Neural progenitor cell (in vitro differentiated cells): ENCODE results near the gene CDC14A. TPM values are rescaled to one million over a fixed set of nuclear protein-coding genes. Genes with fewer than 3 reads are reported as not detected.

Source experiments
- DNase-seq: peaks from one replicate; pipeline ENCODE4 v3.0.0-alpha.2; 2016; ENCODE audit warnings: low spot score
- H2AFZ ChIP-seq: fragments of 200-600 bp; sonication (generic); replicated peaks from 2 replicates; pipeline ENCODE4 v1.6.1; 2016; ENCODE audit warnings: antibody characterized with exemption
- H3F3A ChIP-seq: fragments of 200-600 bp; sonication (generic); 2 replicates; pipeline ENCODE4 v1.6.1; 2016; ENCODE audit warnings: antibody characterized with exemption, low read depth
- H3K27ac ChIP-seq: fragments of 200-600 bp; sonication (generic); 2 replicates; pipeline ENCODE4 v1.5.1; 2016; ENCODE audit warnings: mild to moderate bottlenecking
- H3K27me3 ChIP-seq: fragments of 200-600 bp; sonication (generic); 2 replicates; pipeline ENCODE4 v1.6.1; 2016; ENCODE audit warnings: mild to moderate bottlenecking, moderate library complexity
- H3K36me3 ChIP-seq: fragments of 200-600 bp; sonication (generic); 2 replicates; pipeline ENCODE4 v1.5.1; 2016
- H3K4me1 ChIP-seq: fragments of 200-600 bp; sonication (generic); 2 replicates; pipeline ENCODE4 v1.6.1; 2016; ENCODE audit warnings: mixed run types
- H3K4me2 ChIP-seq: fragments of 200-600 bp; sonication (generic); 2 replicates; pipeline ENCODE4 v1.6.1; 2016
- H3K4me3 ChIP-seq: fragments of 200-600 bp; sonication (generic); 2 replicates; pipeline ENCODE4 v1.5.1; 2016
- H3K79me2 ChIP-seq: fragments of 200-600 bp; sonication (generic); 2 replicates; pipeline ENCODE4 v1.6.1; 2016; ENCODE audit warnings: low read depth
- H3K9ac ChIP-seq: fragments of 200-600 bp; sonication (generic); 2 replicates; pipeline ENCODE4 v1.6.1; 2016
- H3K9me3 ChIP-seq: fragments of 200-600 bp; sonication (generic); 2 replicates; pipeline ENCODE4 v1.5.1; 2016; ENCODE audit warnings: low read depth
- H4K20me1 ChIP-seq: fragments of 200-600 bp; sonication (generic); 2 replicates; pipeline ENCODE4 v1.6.1; 2016; ENCODE audit warnings: low read depth
- H3K27ac Mint-ChIP-seq: 3 replicates; pipeline ENCODE4 v1.8.0; 2021; ENCODE audit warnings: mixed read lengths
- H3K27me3 Mint-ChIP-seq: 2 replicates; pipeline ENCODE4 v1.8.0; 2022; ENCODE audit warnings: low read depth, mild to moderate bottlenecking, inconsistent platforms, moderate library complexity, mixed read lengths; ENCODE audit not compliant: insufficient read depth
- H3K36me3 Mint-ChIP-seq: 3 replicates; pipeline ENCODE4 v1.8.0; 2021; ENCODE audit warnings: mixed read lengths
- H3K4me1 Mint-ChIP-seq: 3 replicates; pipeline ENCODE4 v1.8.0; 2021; ENCODE audit warnings: mixed read lengths
- H3K4me3 Mint-ChIP-seq: 3 replicates; pipeline ENCODE4 v1.8.0; 2021; ENCODE audit warnings: mild to moderate bottlenecking, moderate library complexity, mixed read lengths
- H3K9me3 Mint-ChIP-seq: 3 replicates; pipeline ENCODE4 v1.8.0; 2020; ENCODE audit warnings: mixed read lengths
- EZH2 ChIP-seq: fragments of 200-600 bp; sonication (generic); IDR thresholded peaks from 2 replicates; pipeline ENCODE4 v1.6.1; 2017; ENCODE audit warnings: antibody characterized with exemption, mild to moderate bottlenecking, moderate library complexity
- EZH2phosphoT487 ChIP-seq: fragments of 200-600 bp; sonication (generic); IDR thresholded peaks from 2 replicates; pipeline ENCODE4 v1.6.1; 2017; ENCODE audit warnings: antibody characterized with exemption
- total RNA-seq: library from RNA; depleted of rRNA; stranded (reverse); fragments of >200 nt; gene quantifications from 2 replicates; pipeline ENCODE4 v1.2.3, GENCODE V29; 2015; ENCODE audit warnings: low replicate concordance
- TF ChIP-seq, protein P1 (sequence below): fragments of 200-600 bp; sonication (generic); IDR thresholded peaks from 2 replicates; pipeline ENCODE4 v1.5.1; 2017; ENCODE audit warnings: antibody characterized with exemption, mild to moderate bottlenecking

The CDC14A gene
- total RNA-seq, 1 donor from 2014 or later, result 37.0 TPM

DNA sequence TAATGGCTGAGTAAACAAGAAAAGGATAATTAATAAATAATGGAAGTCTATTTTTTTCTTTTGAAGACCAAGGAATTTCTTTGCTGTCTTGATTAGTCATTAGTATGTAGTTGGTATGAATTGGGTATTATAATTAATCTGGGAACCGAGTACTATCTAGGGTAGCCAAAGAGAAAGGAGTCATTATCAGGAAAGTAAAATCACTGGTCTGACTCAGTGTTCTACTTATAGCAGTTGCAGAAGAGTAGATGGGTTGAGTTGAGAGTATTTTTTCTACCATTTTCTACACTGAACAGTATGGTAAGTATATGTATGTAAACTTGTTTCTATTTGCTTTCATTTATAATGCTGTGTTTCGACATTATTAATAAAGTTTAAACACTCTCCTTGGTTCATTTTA lies 26.6 kb downstream of the CDC14A start:
- no peaks in the 10 kb centered on the region for H3F3A ChIP-seq
- TF ChIP-seq EZH2phosphoT487 (no peak), EZH2 (no peak)
- TF ChIP-seq, protein P1, sequence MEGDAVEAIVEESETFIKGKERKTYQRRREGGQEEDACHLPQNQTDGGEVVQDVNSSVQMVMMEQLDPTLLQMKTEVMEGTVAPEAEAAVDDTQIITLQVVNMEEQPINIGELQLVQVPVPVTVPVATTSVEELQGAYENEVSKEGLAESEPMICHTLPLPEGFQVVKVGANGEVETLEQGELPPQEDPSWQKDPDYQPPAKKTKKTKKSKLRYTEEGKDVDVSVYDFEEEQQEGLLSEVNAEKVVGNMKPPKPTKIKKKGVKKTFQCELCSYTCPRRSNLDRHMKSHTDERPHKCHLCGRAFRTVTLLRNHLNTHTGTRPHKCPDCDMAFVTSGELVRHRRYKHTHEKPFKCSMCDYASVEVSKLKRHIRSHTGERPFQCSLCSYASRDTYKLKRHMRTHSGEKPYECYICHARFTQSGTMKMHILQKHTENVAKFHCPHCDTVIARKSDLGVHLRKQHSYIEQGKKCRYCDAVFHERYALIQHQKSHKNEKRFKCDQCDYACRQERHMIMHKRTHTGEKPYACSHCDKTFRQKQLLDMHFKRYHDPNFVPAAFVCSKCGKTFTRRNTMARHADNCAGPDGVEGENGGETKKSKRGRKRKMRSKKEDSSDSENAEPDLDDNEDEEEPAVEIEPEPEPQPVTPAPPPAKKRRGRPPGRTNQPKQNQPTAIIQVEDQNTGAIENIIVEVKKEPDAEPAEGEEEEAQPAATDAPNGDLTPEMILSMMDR, result no peak

DNA sequence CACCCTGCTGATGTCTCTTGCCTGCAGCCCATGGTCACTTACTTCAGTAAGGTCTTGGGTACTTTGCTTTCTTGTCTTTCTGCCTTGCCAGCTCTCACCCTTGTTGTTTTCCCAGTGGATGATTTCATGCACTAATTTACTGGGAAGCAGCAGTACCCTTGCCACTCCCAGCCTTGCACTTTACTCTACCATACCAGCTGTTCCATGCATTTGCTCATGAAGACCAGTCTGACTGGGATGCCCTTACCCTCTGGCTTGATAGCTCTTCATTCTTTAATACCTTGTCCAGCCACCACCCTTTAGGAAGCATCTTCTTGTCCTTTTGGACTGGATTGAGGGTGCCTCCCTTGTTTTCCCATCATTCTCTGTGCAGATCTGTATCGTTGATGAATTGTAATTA lies 28.3 kb downstream of the CDC14A start:
- H3K4me1 Mint-ChIP-seq, result peaks cover 3% of the 10 kb centered on the region
- H3K4me3 Mint-ChIP-seq, result no peak overlapping the region
- Histone ChIP-seq H3K4me1 (peaks cover 6% of the 10 kb centered on the region), H3K27me3 (no peaks in the 10 kb centered on the region), H3K4me2 (no peak overlapping the region), H3F3A (no peaks in the 10 kb centered on the region), H3K27ac (no peak overlapping the region), H3K9me3 (no peaks in the 10 kb centered on the region), H3K9ac (no peak overlapping the region), H3K4me3 (no peak overlapping the region), H2AFZ (no peak overlapping the region), H3K79me2 (peaks cover 45% of the 10 kb centered on the region), H3K36me3 (peaks cover 8% of the 10 kb centered on the region), H4K20me1 (peaks cover 55% of the 10 kb centered on the region)
- peaks cover 6% of the 10 kb centered on the region for H3K36me3 Mint-ChIP-seq
- H3K27me3 Mint-ChIP-seq, result no peaks in the 10 kb centered on the region
- no peak for TF ChIP-seq EZH2phosphoT487
- TF ChIP-seq, protein P1, result no peak
- H3K9me3 Mint-ChIP-seq, result no peaks in the 10 kb centered on the region
- no peak for DNase-seq
- H3K27ac Mint-ChIP-seq, result no peak overlapping the region

More for the DNA sequence above, 26.6 kb downstream of the CDC14A start:
- Mint-ChIP-seq H3K4me3 (no peak overlapping the region), H3K27ac (no peak overlapping the region), H3K36me3 (peaks cover 13% of the 10 kb centered on the region), H3K9me3 (peaks cover 4% of the 10 kb centered on the region), H3K27me3 (no peaks in the 10 kb centered on the region), H3K4me1 (no peaks in the 10 kb centered on the region)
- peaks cover 45% of the 10 kb centered on the region for H4K20me1 ChIP-seq
- no peak overlapping the region for H3K4me3 ChIP-seq
- no peak overlapping the region for H3K27ac ChIP-seq
- H3K27me3 ChIP-seq, result no peaks in the 10 kb centered on the region
- H3K4me2 ChIP-seq, result no peak overlapping the region
- no peaks in the 10 kb centered on the region for H3K9me3 ChIP-seq
- H3K79me2 ChIP-seq, result peaks cover 52% of the 10 kb centered on the region
- H3K4me1 ChIP-seq, result peaks cover 6% of the 10 kb centered on the region
- H3K36me3 ChIP-seq, result peaks cover 8% of the 10 kb centered on the region
- no peak for DNase-seq
- H3K9ac ChIP-seq, result no peak overlapping the region
- no peak overlapping the region for H2AFZ ChIP-seq

DNA sequence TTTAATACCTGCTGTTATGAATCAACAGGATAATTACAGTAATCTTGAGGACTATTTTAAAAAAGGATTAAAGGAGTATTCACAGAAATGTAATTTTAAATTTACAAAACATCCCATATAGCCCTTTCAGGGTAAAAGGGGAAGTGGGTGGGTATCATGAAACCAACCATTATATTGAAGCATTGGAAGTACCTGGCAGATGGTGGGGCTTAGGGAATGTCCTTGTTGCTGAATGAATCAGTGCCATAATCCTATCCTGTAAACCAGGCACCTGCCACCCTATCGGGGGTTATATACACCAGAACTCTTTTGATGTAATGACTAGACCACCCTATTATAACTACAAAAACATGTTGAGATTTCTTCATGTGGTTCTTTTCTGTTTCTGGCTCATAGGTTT lies 30.4 kb downstream of the CDC14A start:
- Histone ChIP-seq H3K36me3 (peaks cover 4% of the 10 kb centered on the region), H3K79me2 (peaks cover 38% of the 10 kb centered on the region), H3K27me3 (no peaks in the 10 kb centered on the region), H3K9me3 (no peaks in the 10 kb centered on the region), H2AFZ (no peak overlapping the region), H3K4me1 (peaks cover 13% of the 10 kb centered on the region), H3K27ac (no peak overlapping the region), H4K20me1 (peaks cover 46% of the 10 kb centered on the region), H3K9ac (no peak overlapping the region), H3K4me3 (no peak overlapping the region), H3K4me2 (no peak overlapping the region), H3F3A (no peaks in the 10 kb centered on the region)
- Mint-ChIP-seq H3K9me3 (no peaks in the 10 kb centered on the region), H3K36me3 (peaks cover 6% of the 10 kb centered on the region), H3K4me3 (no peak overlapping the region), H3K27ac (no peak overlapping the region), H3K4me1 (peaks cover 12% of the 10 kb centered on the region), H3K27me3 (no peaks in the 10 kb centered on the region)
- TF ChIP-seq EZH2phosphoT487, result no peak
- TF ChIP-seq EZH2, result no peak
- TF ChIP-seq, protein P1, result no peak
- no peak for DNase-seq
